Astrocyte (in vitro differentiated cells and primary cell): ENCODE results near the gene DNAJC4. TPM values are rescaled to one million over a fixed set of nuclear protein-coding genes. Genes with fewer than 3 reads are reported as not detected.

Experiments used
- DNase-seq: peaks from one replicate; pipeline ENCODE4 v3.0.0-alpha.2; 2010; ENCODE audit warnings: low read depth
- FAIRE-seq: peaks from 2 replicates; lab custom pipeline; 2011; peaks lifted over from hg19 to GRCh38; lab: Jason Lieb, UNC
- H2AFZ ChIP-seq: 2 replicates; pipeline ENCODE4 v1.6.0; 2012; ENCODE audit warnings: low read depth, low read length, inconsistent platforms
- H3K27ac ChIP-seq: 2 replicates; pipeline ENCODE4 v1.5.1; 2011; ENCODE audit warnings: low read depth, low read length, inconsistent platforms
- H3K27me3 ChIP-seq: 2 replicates; pipeline ENCODE4 v1.6.0; 2011; ENCODE audit warnings: low read length, inconsistent platforms; ENCODE audit not compliant: insufficient read depth
- H3K36me3 ChIP-seq: 2 replicates; pipeline ENCODE4 v1.5.1; 2011; ENCODE audit warnings: low read length, inconsistent platforms; ENCODE audit not compliant: insufficient read depth
- H3K4me1 ChIP-seq: 2 replicates; pipeline ENCODE4 v1.5.1; 2011; ENCODE audit warnings: low read length, inconsistent platforms; ENCODE audit not compliant: insufficient read depth
- H3K4me2 ChIP-seq: 2 replicates; pipeline ENCODE4 v1.6.0; 2012; ENCODE audit warnings: low read length, inconsistent platforms
- H3K4me3 ChIP-seq: 2 replicates; pipeline ENCODE4 v1.5.1; 2011; ENCODE audit warnings: low read depth, mild to moderate bottlenecking, low read length, inconsistent platforms; ENCODE audit not compliant: insufficient read depth
- H3K79me2 ChIP-seq: 2 replicates; pipeline ENCODE4 v1.6.0; 2012; ENCODE audit warnings: mild to moderate bottlenecking, low read length, inconsistent platforms; ENCODE audit not compliant: insufficient read depth
- H3K9ac ChIP-seq: 2 replicates; pipeline ENCODE4 v1.6.0; 2012; ENCODE audit warnings: mild to moderate bottlenecking, low read length, inconsistent platforms
- H3K9me3 ChIP-seq: 2 replicates; pipeline ENCODE4 v1.5.1; 2012; ENCODE audit warnings: low read depth, mild to moderate bottlenecking, low read length, inconsistent platforms; ENCODE audit not compliant: insufficient read depth
- H4K20me1 ChIP-seq: 2 replicates; pipeline ENCODE4 v1.6.0; 2012; ENCODE audit warnings: low read length, inconsistent platforms; ENCODE audit not compliant: insufficient read depth
- H3K27ac Mint-ChIP-seq: one replicate; pipeline ENCODE4 v1.8.0; 2021; ENCODE audit warnings: mild to moderate bottlenecking, mixed read lengths; ENCODE audit not compliant: unreplicated experiment
- H3K27me3 Mint-ChIP-seq: one replicate; pipeline ENCODE4 v1.8.0; 2021; ENCODE audit warnings: low read depth, mixed read lengths; ENCODE audit not compliant: unreplicated experiment
- H3K36me3 Mint-ChIP-seq: one replicate; pipeline ENCODE4 v1.8.0; 2021; ENCODE audit warnings: low read depth, mixed read lengths; ENCODE audit not compliant: unreplicated experiment
- H3K4me1 Mint-ChIP-seq: one replicate; pipeline ENCODE4 v1.8.0; 2021; ENCODE audit warnings: low read depth, mixed read lengths; ENCODE audit not compliant: unreplicated experiment
- H3K4me3 Mint-ChIP-seq: one replicate; pipeline ENCODE4 v1.8.0; 2021; ENCODE audit warnings: mild to moderate bottlenecking, moderate library complexity, mixed read lengths; ENCODE audit not compliant: unreplicated experiment
- H3K9me3 Mint-ChIP-seq: one replicate; pipeline ENCODE4 v1.8.0; 2021; ENCODE audit warnings: mild to moderate bottlenecking, mixed read lengths; ENCODE audit not compliant: unreplicated experiment
- CTCF ChIP-seq: IDR thresholded peaks from 2 replicates; pipeline ENCODE4 v1.5.1; 2011; ENCODE audit warnings: low read depth, mild to moderate bottlenecking, inconsistent platforms, low read length, moderate library complexity; ENCODE audit not compliant: insufficient read depth
- EZH2 ChIP-seq: IDR thresholded peaks from 2 replicates; pipeline ENCODE4 v1.6.1; 2012; ENCODE audit warnings: mild to moderate bottlenecking, low read length, inconsistent platforms; ENCODE audit not compliant: insufficient read depth
- total RNA-seq: library from RNA; stranded (reverse); gene quantifications from 2 replicates; pipeline ENCODE4 v1.2.1, GENCODE V29; 2021

The DNAJC4 gene
- total RNA-seq, 1 donor from 2014 or later, result 23.8 TPM

GRCh38 chr11:64252003-64252872 is 21.9 kb downstream of the DNAJC4 start:
- Histone ChIP-seq H3K27ac (no peak overlapping the region), H2AFZ (peak overlapping the region; percentile 55), H3K36me3 (peaks cover 6% of the 10 kb centered on the region), H3K9ac (peak overlapping the region; percentile 88), H3K4me3 (peak overlapping the region; percentile 80), H3K4me2 (peak overlapping the region; percentile 99), H3K9me3 (no peaks in the 10 kb centered on the region), H4K20me1 (peaks cover 29% of the 10 kb centered on the region), H3K4me1 (peaks cover 22% of the 10 kb centered on the region), H3K79me2 (peaks cover 29% of the 10 kb centered on the region), H3K27me3 (no peaks in the 10 kb centered on the region)
- peaks cover 9% of the 10 kb centered on the region for H3K4me1 Mint-ChIP-seq
- DNase-seq (no peak), FAIRE-seq (no peak)
- peak overlapping the region; percentile 87 for H3K27ac Mint-ChIP-seq
- H3K9me3 Mint-ChIP-seq, result no peaks in the 10 kb centered on the region
- peaks cover 7% of the 10 kb centered on the region for H3K36me3 Mint-ChIP-seq
- H3K4me3 Mint-ChIP-seq, result peak overlapping the region; percentile 91
- no peak for TF ChIP-seq EZH2
- TF ChIP-seq CTCF, result peak; percentile 34
- H3K27me3 Mint-ChIP-seq, result no peaks in the 10 kb centered on the region

- H2AFZ ChIP-seq, result no peak overlapping the region
- Mint-ChIP-seq H3K27me3 (no peaks in the 10 kb centered on the region), H3K27ac (no peak overlapping the region), H3K4me1 (peaks cover 8% of the 10 kb centered on the region), H3K9me3 (no peaks in the 10 kb centered on the region), H3K36me3 (peaks cover 11% of the 10 kb centered on the region), H3K4me3 (peak overlapping the region; percentile 80)
- H3K4me1 ChIP-seq, result peaks cover 18% of the 10 kb centered on the region
- H3K79me2 ChIP-seq, result peaks cover 29% of the 10 kb centered on the region
- DNase-seq (no peak), FAIRE-seq (no peak)
- H3K9ac ChIP-seq, result no peak overlapping the region
- no peak overlapping the region for H3K27ac ChIP-seq
- H3K4me2 ChIP-seq, result peak overlapping the region; percentile 99
- H3K9me3 ChIP-seq, result no peaks in the 10 kb centered on the region
- H4K20me1 ChIP-seq, result peaks cover 29% of the 10 kb centered on the region
- H3K27me3 ChIP-seq, result no peaks in the 10 kb centered on the region
- no peak overlapping the region for H3K4me3 ChIP-seq
- H3K36me3 ChIP-seq, result peaks cover 8% of the 10 kb centered on the region
- TF ChIP-seq EZH2 (no peak), CTCF (no peak)
These were observed 22.7 kb downstream of the DNAJC4 start for GRCh38 chr11:64253043-64253442.

- Histone ChIP-seq H3K79me2 (peaks cover 29% of the 10 kb centered on the region), H3K9ac (no peak overlapping the region), H4K20me1 (peaks cover 29% of the 10 kb centered on the region), H3K36me3 (peaks cover 8% of the 10 kb centered on the region), H3K4me1 (peaks cover 18% of the 10 kb centered on the region), H3K27ac (no peak overlapping the region), H3K27me3 (no peaks in the 10 kb centered on the region), H3K9me3 (no peaks in the 10 kb centered on the region), H2AFZ (no peak overlapping the region), H3K4me2 (peak overlapping the region; percentile 99), H3K4me3 (no peak overlapping the region)
- Mint-ChIP-seq H3K36me3 (peaks cover 11% of the 10 kb centered on the region), H3K27me3 (no peaks in the 10 kb centered on the region), H3K4me3 (peak overlapping the region; percentile 80), H3K27ac (no peak overlapping the region), H3K4me1 (peaks cover 8% of the 10 kb centered on the region), H3K9me3 (no peaks in the 10 kb centered on the region)
- TF ChIP-seq CTCF (no peak), EZH2 (no peak)
- DNase-seq (no peak), FAIRE-seq (no peak)
These were observed 23.1 kb downstream of the DNAJC4 start for GRCh38 chr11:64253481-64253880.
